SJCRH30 (cell line): ENCODE data around the gene ALPK3. TPM values are rescaled to one million over a fixed set of nuclear protein-coding genes. Genes with fewer than 3 reads are reported as not detected.
"Not testable (repeated sequence)": the region's sequence is repeated elsewhere in the genome, so short reads cannot be mapped to it uniquely, and the experiment has no call there.

Experiments
- DNase-seq, 2 experiments: peaks; one replicate each; pipeline ENCODE4 v3.0.0-alpha.2; 2015 to 2020
- H3K27ac ChIP-seq: fragments of 250-450 bp; sonication (Bioruptor Pico); 2 replicates; pipeline ENCODE4 v1.5.1; 2020; ENCODE audit warnings: mild to moderate bottlenecking, moderate library complexity
- H3K27me3 ChIP-seq: fragments of 250-450 bp; sonication (Bioruptor Pico); 2 replicates; pipeline ENCODE4 v1.5.1; 2020; ENCODE audit warnings: mild to moderate bottlenecking, moderate library complexity
- H3K36me3 ChIP-seq: fragments of 250-450 bp; sonication (Bioruptor Pico); 2 replicates; pipeline ENCODE4 v1.5.1; 2020; ENCODE audit warnings: mild to moderate bottlenecking, moderate library complexity
- H3K4me1 ChIP-seq: fragments of 250-450 bp; sonication (Bioruptor Pico); 2 replicates; pipeline ENCODE4 v1.5.1; 2020; ENCODE audit warnings: mild to moderate bottlenecking, moderate library complexity
- H3K4me3 ChIP-seq: fragments of 250-450 bp; sonication (Bioruptor Pico); 2 replicates; pipeline ENCODE4 v1.5.1; 2020; ENCODE audit warnings: mild to moderate bottlenecking, moderate library complexity
- H3K9me3 ChIP-seq: fragments of 250-450 bp; sonication (Bioruptor Pico); replicated peaks from 2 replicates; pipeline ENCODE4 v1.5.1; 2020; ENCODE audit warnings: mild to moderate bottlenecking, moderate library complexity
- total RNA-seq: library from RNA; depleted of rRNA; stranded (reverse); fragments of >200 nt; shearing (Covaris generic); gene quantifications from 2 replicates; pipeline ENCODE4 v1.2.3, GENCODE V29; 2014

The ALPK3 gene
- total RNA-seq, 1 experiment from 2014 or later, result 49.9 TPM

GRCh38 chr15:84836844-84837243 is 19.7 kb downstream of the ALPK3 start:
- peaks cover 27% of the 10 kb centered on the region for H3K36me3 ChIP-seq
- H3K4me3 ChIP-seq, result no peak overlapping the region
- H3K27ac ChIP-seq, result no peak overlapping the region
- H3K4me1 ChIP-seq, result no peaks in the 10 kb centered on the region; the same call in 1 of the 2 replicates
- DNase-seq, result no peak
- H3K27me3 ChIP-seq, result no peaks in the 10 kb centered on the region
- H3K9me3 ChIP-seq, result no peaks in the 10 kb centered on the region

DNA sequence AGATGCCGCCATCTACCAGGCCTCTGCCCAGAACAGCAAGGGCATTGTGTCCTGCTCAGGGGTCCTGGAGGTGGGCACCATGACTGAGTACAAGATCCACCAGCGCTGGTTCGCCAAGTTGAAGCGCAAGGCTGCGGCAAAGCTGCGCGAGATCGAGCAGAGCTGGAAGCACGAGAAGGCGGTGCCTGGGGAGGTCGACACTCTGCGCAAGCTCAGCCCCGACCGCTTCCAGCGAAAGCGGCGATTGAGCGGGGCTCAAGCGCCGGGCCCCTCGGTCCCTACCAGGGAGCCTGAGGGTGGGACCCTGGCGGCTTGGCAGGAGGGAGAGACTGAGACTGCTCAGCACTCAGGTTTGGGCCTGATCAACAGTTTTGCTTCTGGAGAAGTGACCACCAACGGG is 22.6 kb downstream of the ALPK3 start:
- H3K27ac ChIP-seq, result no peak overlapping the region
- DNase-seq, result no peak
- no peak overlapping the region for H3K4me3 ChIP-seq
- no peaks in the 10 kb centered on the region for H3K9me3 ChIP-seq
- no peaks in the 10 kb centered on the region; the same call in 1 of the 2 replicates for H3K4me1 ChIP-seq
- no peaks in the 10 kb centered on the region for H3K27me3 ChIP-seq
- H3K36me3 ChIP-seq, result peaks cover 26% of the 10 kb centered on the region; the same call in 1 of the 2 replicates

DNA sequence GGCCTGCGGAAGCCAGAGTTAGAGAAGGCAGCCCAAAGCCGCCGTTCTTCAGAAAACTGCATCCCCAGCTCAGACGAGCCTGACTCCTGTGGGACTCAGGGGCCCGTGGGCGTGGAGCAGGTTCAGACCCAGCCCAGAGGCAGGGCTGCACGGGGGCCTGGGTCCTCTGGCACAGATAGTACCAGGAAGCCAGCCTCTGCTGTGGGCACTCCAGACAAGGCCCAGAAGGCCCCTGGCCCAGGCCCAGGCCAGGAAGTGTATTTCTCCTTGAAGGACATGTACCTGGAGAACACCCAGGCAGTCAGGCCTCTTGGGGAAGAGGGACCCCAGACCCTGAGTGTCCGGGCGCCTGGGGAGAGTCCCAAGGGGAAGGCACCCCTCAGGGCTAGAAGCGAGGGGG is 23.1 kb downstream of the ALPK3 start:
- no peak overlapping the region for H3K27ac ChIP-seq
- H3K9me3 ChIP-seq, result no peaks in the 10 kb centered on the region
- no peak overlapping the region for H3K4me3 ChIP-seq
- H3K4me1 ChIP-seq, result no peaks in the 10 kb centered on the region
- no peaks in the 10 kb centered on the region for H3K27me3 ChIP-seq
- peaks cover 26% of the 10 kb centered on the region; the same call in 1 of the 2 replicates for H3K36me3 ChIP-seq
- no peak for DNase-seq

GRCh38 chr15:84840741-84841429 is 23.7 kb downstream of the ALPK3 start:
- H3K4me1 ChIP-seq, result no peaks in the 10 kb centered on the region
- H3K36me3 ChIP-seq, result peaks cover 23% of the 10 kb centered on the region; the same call in 1 of the 2 replicates
- H3K9me3 ChIP-seq, result no peaks in the 10 kb centered on the region
- H3K27ac ChIP-seq, result no peak overlapping the region
- no peak overlapping the region for H3K4me3 ChIP-seq
- H3K27me3 ChIP-seq, result no peaks in the 10 kb centered on the region
- DNase-seq, result no peak

- no peak overlapping the region for H3K27ac ChIP-seq
- H3K4me1 ChIP-seq, result no peaks in the 10 kb centered on the region
- DNase-seq, result no peak
- H3K27me3 ChIP-seq, result no peaks in the 10 kb centered on the region
- peaks cover 5% of the 10 kb centered on the region; the same call in 1 of the 2 replicates for H3K9me3 ChIP-seq
- H3K36me3 ChIP-seq, result peaks cover 36% of the 10 kb centered on the region
- no peak overlapping the region for H3K4me3 ChIP-seq
These were observed 25.6 kb downstream of the ALPK3 start for GRCh38 chr15:84842781-84843180.

GRCh38 chr15:84844964-84845363 is 27.8 kb downstream of the ALPK3 start:
- Histone ChIP-seq H3K9me3 (peaks cover 5% of the 10 kb centered on the region; the same call in 1 of the 2 replicates), H3K36me3 (peaks cover 36% of the 10 kb centered on the region), H3K4me1 (no peaks in the 10 kb centered on the region), H3K27ac (no peak overlapping the region), H3K27me3 (no peaks in the 10 kb centered on the region), H3K4me3 (no peak overlapping the region)
- no peak for DNase-seq

DNA sequence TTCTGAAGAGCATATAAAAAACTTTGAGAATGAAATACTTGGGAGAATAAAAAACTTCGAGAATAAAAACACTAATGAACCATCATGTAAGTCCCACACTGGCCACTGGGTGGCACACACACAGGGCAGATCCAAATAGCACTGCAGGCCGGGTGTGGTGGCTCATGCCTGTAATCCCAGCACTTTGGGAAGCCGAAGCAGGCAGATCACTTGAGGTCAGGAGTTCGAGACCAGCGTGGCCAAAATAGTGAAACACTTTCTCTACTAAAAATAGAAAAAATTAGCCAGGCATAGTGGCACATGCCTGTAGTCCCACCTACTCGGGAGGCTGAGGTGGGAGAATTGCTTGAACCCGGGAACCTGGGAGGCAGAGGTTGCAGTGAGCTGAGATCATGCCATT is 28.5 kb downstream of the ALPK3 start:
- H3K9me3 ChIP-seq, H3K4me3 ChIP-seq, H3K4me1 ChIP-seq, H3K27ac ChIP-seq, H3K27me3 ChIP-seq: not testable (repeated sequence)
- DNase-seq, result peak; percentile 64 to 68
- H3K36me3 ChIP-seq, result peaks cover 31% of the 10 kb centered on the region

GRCh38 chr15:84846269-84846668 is 29.1 kb downstream of the ALPK3 start:
- Histone ChIP-seq H3K9me3 (peaks cover 5% of the 10 kb centered on the region; the same call in 1 of the 2 replicates), H3K27ac (no peak overlapping the region), H3K27me3 (no peaks in the 10 kb centered on the region), H3K4me3 (no peak overlapping the region), H3K36me3 (peaks cover 31% of the 10 kb centered on the region), H3K4me1 (no peaks in the 10 kb centered on the region)
- no peak for DNase-seq

GRCh38 chr15:84847382-84847781 is 30.2 kb downstream of the ALPK3 start:
- Histone ChIP-seq H3K27ac (no peak overlapping the region), H3K4me1 (no peaks in the 10 kb centered on the region), H3K9me3 (peaks cover 5% of the 10 kb centered on the region; the same call in 1 of the 2 replicates), H3K36me3 (peaks cover 28% of the 10 kb centered on the region), H3K27me3 (no peaks in the 10 kb centered on the region), H3K4me3 (no peak overlapping the region)
- no peak for DNase-seq

DNA sequence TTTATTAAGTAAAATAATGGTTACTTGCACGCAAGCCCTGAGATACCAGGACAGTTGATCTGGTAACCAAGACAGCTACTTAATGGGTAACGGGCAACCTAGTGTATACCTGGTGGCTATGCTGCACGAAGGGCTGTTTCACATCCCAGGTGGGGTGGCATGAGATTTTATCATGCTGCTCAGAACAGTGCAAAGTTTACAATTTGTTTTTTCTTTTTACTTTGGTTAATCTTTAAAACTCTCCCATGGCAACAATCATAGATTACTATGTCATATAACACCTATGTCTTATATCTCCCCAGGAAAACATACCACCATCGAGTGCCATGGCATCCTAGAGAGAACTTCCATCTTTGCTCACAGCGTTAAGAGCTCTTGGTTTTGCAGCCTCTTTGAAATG is 35.1 kb downstream of the ALPK3 start:
- DNase-seq, result no peak
- Histone ChIP-seq H3K27me3 (no peaks in the 10 kb centered on the region), H3K4me1 (peaks cover 6% of the 10 kb centered on the region), H3K4me3 (no peak overlapping the region), H3K9me3 (peaks cover 4% of the 10 kb centered on the region; the same call in 1 of the 2 replicates), H3K27ac (no peak overlapping the region), H3K36me3 (peaks cover 28% of the 10 kb centered on the region)

DNA sequence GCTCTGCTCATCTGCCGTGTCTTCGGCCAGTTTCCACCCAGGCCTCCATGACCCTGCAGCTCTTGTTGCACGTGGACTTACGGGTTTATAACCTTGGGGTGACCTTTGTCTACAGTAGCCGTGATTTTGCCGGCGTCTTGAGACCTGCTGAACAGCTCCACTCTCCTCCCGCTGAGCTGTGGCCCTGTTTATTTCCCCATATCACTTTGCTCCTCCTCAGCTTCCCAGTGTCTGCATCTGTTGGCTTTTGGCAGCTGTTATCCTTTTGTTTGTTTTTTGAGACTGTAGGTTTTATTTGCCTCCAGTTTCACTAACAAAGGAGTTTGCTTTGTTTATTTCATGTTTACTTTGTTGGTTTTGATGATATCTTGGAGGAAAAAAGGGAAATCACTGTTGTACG is 38.0 kb downstream of the ALPK3 start:
- DNase-seq, result no peak
- H3K27ac ChIP-seq, result no peak overlapping the region
- H3K27me3 ChIP-seq, result no peaks in the 10 kb centered on the region
- peaks cover 6% of the 10 kb centered on the region for H3K4me1 ChIP-seq
- no peaks in the 10 kb centered on the region for H3K9me3 ChIP-seq
- H3K4me3 ChIP-seq, result no peak overlapping the region
- H3K36me3 ChIP-seq, result peaks cover 23% of the 10 kb centered on the region

DNA sequence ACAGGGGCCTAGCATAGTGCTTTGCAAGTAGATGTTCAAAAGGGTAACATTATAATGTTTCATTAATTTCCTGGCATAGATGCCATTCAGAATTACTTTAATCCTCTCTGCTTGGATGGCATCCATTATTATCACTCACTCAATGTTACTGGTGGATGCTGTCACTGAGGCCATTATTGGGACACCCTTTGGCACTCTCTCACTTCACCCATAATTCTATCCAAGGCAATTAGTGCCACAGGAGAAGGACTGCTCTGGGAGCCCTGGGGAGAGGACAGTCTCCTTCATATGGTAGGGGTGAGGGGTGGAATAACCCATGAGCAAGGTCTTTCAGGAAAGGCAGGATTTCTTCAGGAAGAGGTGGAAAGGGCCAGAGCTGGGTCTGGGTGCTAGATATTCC is 38.6 kb downstream of the ALPK3 start:
- no peak for DNase-seq
- Histone ChIP-seq H3K9me3 (no peaks in the 10 kb centered on the region), H3K27me3 (no peaks in the 10 kb centered on the region), H3K27ac (no peak overlapping the region), H3K4me1 (peaks cover 6% of the 10 kb centered on the region), H3K4me3 (no peak overlapping the region), H3K36me3 (peaks cover 26% of the 10 kb centered on the region)

DNA sequence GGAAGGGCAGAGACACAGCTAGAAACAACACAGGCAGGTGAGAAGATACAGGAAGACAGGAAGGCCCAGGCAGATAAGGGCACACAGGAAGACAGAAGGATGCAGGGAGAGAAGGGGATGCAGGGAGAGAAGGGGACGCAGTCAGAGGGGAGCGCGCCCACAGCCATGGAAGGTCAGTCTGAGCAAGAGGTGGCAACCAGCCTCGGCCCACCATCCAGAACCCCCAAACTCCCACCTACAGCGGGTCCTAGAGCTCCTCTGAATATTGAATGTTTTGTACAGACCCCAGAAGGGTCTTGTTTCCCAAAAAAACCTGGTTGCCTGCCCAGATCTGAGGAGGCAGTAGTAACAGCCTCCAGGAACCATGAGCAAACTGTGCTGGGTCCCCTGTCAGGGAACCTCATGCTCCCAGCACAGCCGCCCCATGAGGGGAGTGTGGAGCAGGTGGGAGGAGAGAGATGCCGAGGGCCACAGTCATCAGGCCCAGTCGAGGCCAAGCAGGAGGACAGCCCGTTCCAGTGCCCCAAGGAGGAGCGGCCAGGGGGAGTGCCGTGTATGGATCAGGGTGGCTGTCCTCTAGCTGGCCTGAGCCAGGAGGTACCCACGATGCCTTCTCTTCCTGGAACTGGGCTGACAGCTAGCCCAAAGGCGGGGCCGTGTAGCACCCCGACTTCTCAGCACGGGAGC is 39.7 kb downstream of the ALPK3 start:
- H3K27ac ChIP-seq, result no peak overlapping the region
- peaks cover 24% of the 10 kb centered on the region for H3K36me3 ChIP-seq
- no peak for DNase-seq
- H3K4me3 ChIP-seq, result no peak overlapping the region
- H3K9me3 ChIP-seq, result no peaks in the 10 kb centered on the region
- H3K4me1 ChIP-seq, result peaks cover 6% of the 10 kb centered on the region
- no peaks in the 10 kb centered on the region for H3K27me3 ChIP-seq

DNA sequence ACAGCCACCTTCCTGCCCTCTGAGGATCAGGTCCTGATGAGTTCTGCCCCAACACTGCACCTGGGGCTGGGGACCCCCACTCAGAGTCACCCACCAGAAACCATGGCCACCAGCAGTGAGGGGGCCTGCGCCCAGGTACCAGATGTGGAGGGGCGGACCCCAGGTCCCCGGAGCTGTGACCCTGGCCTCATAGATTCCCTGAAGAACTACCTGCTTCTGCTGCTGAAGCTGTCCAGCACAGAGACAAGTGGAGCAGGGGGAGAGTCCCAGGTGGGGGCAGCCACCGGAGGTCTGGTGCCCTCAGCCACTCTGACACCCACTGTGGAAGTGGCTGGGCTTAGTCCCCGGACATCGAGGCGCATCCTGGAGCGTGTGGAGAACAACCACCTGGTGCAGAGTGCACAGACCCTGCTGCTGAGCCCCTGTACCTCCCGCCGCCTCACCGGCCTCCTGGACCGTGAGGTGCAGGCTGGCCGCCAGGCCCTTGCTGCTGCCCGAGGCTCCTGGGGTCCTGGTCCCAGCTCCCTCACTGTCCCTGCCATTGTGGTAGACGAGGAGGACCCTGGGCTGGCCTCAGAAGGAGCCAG is 40.4 kb downstream of the ALPK3 start:
- Histone ChIP-seq H3K36me3 (peaks cover 24% of the 10 kb centered on the region), H3K27me3 (no peaks in the 10 kb centered on the region), H3K4me1 (peaks cover 6% of the 10 kb centered on the region), H3K4me3 (no peak overlapping the region), H3K27ac (no peak overlapping the region), H3K9me3 (no peaks in the 10 kb centered on the region)
- DNase-seq, result no peak

DNA sequence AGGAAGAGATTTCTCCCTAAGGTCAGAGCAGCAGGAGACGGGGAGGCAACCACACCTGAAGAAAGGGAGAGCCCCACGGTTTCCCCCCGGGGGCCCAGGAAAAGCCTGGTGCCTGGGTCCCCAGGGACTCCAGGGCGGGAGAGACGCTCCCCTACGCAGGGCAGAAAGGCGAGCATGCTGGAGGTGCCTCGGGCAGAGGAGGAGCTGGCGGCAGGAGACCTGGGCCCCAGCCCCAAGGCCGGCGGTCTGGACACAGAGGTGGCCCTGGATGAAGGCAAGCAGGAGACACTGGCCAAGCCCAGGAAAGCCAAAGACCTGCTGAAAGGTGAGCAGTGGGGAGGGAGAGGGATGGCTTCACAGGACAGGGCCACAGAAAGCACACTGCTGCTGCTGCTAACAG is 41.1 kb downstream of the ALPK3 start:
- H3K36me3 ChIP-seq, result peaks cover 21% of the 10 kb centered on the region
- peaks cover 6% of the 10 kb centered on the region for H3K4me1 ChIP-seq
- no peaks in the 10 kb centered on the region for H3K27me3 ChIP-seq
- H3K4me3 ChIP-seq, result no peak overlapping the region
- no peak overlapping the region for H3K27ac ChIP-seq
- no peak for DNase-seq
- H3K9me3 ChIP-seq, result no peaks in the 10 kb centered on the region
